GM19438 (cell line): ENCODE measurements around the gene CANX.

ENCODE experiments used
- ATAC-seq: cut with Tn5 transposase; IDR thresholded peaks from one replicate; pipeline ENCODE4 v1.9.1; 2021; ENCODE audit warnings: low read depth; ENCODE audit not compliant: unreplicated experiment

CANX gene

GRCh38 chr5:179749857-179750508 lies 51.2 kb downstream of the CANX start:
- no peak for ATAC-seq

GRCh38 chr5:179753971-179754370 lies 55.2 kb downstream of the CANX start:
- ATAC-seq: no peak

DNA sequence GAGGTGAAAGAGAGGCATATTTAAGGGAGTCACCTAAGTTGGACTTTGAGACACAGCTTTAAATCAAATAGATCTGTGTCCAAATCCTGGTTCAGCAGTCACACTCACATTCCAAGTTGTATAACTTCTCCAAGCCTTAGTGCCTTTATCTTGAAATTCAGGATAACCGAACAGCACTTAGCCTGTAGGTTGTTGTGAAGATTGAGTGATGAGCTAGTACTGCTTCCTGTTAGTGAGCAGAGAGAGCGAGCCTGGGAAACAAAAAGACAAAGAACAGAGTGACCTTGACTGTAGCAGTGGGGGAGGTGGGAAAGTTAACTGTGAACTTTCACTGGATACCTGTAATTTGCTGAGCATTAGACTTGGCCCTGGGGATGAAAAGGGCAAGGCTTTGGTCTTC lies 56.3 kb downstream of the CANX start:
- no peak for ATAC-seq

GRCh38 chr5:179758955-179759354 lies 60.2 kb downstream of the CANX start:
- ATAC-seq: no peak

- ATAC-seq: no peak
Measured at GRCh38 chr5:179759581-179760551, 61.1 kb downstream of the CANX start.

DNA sequence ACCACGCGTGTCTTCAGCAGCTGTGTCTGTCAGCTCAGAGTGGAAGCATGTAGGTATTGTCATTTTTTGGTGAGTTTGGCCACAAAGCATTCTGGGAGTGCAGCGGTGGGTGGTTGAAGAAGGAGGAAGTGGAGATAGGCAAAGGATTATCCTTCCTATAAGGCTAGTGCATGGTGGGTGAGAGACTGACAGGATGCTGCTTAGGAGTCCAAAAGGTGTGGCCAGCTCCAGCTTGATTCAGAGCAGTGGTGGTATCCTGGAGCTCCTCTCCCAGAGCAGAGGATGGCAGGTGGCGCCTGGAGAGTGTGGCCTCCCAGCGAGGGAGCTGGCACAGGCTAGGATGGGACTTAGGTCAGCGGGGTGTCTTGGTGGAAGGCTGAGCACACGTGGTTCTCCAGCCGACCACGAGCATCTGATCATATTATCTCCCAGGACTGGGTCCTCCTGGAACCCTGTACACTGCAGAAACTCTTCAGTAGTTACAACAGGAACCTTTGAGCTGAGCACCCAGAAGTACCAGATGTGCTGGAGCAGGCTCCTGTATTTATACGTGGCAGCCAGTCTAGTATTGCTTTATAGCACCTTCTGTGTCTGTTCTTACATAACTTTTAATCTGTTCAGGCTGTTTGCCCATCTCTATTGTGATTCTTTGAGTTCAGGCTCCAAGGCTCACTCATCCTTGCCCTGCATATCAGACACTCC lies 63.5 kb downstream of the CANX start:
- no peak for ATAC-seq

DNA sequence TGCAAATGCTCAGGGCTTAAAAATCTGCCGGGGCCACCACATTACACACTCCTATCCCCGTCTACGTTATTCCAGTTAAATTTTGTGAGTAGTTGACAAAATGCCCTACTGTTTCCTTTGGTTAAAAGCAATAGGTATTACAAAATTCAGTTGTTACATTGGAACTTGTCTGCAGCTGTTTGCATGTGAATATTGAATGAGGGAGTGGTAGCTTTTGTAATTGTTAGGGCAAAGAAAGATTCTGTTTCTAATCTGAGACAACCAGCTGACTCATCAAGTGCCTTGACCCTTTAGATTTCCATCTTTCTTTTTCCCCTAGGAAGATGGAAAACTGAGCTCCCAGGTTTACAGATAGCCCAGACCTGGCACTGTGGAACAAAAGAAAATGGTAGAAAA lies 64.0 kb downstream of the CANX start:
- no peak for ATAC-seq

DNA sequence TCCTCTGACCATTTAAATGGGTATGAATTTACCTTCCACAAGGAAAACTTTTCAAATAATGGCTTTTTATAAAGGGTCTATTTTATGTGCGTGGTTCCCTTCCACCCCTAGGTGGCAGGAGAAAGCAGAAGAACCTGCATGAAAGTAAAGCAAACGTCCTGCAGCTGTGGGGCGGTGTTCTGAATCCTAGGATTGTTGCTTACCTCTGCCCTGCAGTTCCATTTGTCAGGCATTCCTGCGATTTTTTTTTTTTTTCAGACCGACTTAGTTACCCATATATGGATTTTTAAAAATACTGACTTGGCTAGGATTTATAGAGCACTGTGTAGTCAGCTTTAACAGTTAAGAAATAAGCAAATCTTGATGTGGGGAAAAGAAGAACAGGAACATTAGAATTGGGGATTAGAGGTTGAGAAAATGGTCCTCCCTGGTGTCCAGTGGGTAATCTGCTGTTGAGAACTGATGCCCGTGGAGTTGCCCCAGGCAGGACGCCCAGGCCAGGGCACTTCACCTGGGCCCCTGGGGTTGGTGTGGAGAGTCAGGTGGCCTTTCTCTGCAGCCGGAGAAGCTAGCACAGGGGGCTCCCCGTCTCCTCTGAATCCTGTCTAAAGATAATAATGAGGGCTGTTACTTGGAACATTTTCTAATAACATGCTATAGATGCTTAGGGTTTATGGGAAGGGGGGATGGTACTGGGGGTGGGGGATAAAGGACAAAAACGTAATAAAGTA lies 64.6 kb downstream of the CANX start:
- ATAC-seq: no peak

DNA sequence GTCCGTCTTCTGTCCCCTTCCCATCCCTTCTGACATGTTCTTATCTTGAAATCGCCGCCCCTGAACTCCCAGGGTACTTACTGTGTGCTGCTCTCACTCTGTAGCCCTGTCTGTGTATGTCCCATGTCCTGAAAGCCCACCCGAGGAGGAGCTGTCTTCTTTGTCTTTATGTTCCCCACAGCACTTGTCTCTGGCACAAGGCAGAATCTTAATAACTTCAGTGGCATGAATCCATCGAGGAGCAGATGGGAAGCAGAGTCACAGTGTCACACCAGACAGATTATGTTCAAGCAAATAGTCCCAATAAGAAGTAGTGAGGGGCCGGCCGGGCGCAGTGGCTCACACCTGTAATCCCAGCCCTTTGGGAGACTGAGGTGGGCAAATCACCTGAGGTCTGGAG lies 65.3 kb downstream of the CANX start:
- ATAC-seq: no peak

GRCh38 chr5:179765400-179765799 lies 66.6 kb downstream of the CANX start:
- no peak for ATAC-seq

- no peak for ATAC-seq
Measured at GRCh38 chr5:179766021-179766725, 67.4 kb downstream of the CANX start.

DNA sequence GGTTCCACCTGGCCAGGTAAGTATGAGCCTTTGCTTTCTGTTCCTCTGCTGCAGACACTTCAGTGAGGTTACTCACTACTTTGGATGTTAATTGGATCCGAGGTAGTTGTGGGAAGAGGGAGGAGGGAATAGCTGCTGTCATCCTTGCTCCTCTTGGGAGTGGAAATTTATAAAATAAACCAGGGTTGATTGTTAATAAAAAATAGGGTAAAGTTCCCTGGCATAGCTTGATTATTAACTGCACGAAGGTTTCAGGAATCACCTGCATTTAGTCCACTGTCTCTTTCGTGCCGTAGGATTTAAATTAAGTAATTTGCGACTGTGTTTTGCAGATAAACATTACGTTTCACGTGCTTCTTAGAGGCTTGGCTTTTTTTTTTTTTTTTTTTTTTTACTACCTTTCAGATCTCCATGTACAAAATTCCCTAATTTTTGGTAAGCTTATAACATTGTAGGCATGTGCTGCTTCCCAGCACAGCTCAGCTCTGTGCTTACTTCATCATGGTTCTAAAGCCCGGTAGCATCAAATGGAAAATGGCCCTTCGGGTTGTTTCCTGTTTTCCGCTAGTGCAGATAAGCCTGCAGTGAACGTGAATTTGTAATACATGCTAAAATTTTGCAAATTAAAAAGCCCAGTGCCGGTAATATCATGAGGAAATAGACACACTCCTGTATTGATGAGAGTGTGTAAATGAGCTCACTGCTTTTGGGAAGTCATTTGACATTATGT lies 68.1 kb downstream of the CANX start:
- ATAC-seq: no peak

GRCh38 chr5:179767496-179768100 lies 68.8 kb downstream of the CANX start:
- ATAC-seq: no peak

DNA sequence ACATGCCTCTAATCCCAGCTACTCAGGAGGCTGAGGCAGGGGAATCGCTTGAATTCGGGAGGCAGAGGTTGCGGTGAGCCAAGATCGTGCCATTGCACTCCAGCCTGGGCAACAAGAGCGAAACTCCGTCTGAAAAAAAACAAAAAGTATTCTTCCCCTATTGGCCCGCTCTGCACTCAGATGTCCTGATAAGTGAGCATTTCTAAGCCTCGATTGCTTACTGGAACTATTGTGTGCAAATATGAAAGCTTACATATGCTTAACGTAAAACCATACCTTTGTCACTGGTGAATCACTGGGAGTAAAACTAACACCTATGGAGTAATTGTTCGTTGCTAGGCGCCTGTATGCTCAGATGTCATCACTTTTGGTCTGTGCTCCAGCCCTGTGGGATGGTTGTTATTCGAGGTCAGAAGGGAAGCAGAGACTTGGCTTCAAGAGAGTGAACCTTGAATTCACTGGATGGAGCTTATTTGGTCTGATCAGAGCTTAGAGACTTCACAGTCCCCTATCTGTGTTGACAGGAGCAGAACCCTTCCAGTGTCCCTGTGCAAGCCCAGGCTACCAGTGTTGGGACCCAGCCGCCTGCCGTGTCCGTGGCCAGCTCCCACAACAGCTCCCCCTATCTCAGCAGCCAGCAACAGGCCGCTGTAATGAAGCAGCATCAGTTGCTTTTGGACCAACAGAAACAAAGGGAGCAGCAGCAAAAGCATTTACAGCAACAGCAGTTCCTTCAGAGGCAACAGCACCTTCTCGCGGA lies 69.7 kb downstream of the CANX start:
- no peak for ATAC-seq

GRCh38 chr5:179769271-179769670 lies 70.5 kb downstream of the CANX start:
- no peak for ATAC-seq

DNA sequence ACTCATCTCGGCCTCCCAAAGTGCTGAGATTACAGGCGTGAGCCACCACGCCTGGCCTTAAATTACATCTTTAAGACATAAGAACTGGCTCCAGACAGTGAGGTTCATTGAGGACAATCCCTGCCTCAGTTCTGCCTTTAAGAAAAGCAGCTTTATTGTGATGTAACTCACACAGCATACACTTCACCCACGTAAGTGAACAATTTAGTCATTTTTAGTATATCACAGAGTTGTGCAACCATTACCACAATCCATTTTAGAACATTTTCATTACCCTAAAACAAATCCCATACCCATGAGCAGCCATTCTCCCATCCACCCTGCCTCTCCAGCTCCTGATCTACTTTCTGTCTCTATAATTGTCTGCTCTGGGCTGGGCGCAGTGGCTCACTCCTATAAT lies 71.0 kb downstream of the CANX start:
- ATAC-seq: no peak

- ATAC-seq: no peak
Measured at GRCh38 chr5:179771311-179771895, 72.6 kb downstream of the CANX start.

DNA sequence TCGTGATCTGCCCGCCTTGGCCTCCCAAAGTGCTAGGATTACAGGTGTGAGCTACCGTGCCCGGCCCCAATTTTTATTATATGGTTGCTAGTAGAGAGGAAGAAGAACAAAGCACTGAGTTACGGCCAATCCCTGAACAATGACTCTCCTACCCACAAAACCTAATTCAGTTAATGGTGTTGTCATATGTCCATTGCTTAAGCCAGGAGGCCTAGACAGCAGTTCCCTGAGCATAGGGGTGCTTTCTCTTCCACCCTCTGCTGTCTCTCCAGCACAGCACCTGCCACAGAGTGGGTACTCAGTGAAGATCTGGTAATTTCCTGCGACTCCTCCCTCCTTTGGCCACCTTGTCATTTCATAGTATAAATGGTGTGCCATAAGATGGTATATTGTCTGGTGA lies 73.6 kb downstream of the CANX start:
- no peak for ATAC-seq
